H9 (cell line): ENCODE measurements around the gene CACNA2D4. TPM values are rescaled to one million over a fixed set of nuclear protein-coding genes. Genes with fewer than 3 reads are reported as not detected.

ENCODE experiments used
- DNase-seq: peaks from one replicate; pipeline ENCODE4 v3.0.0-alpha.2; 2017
- H2AFZ ChIP-seq: one replicate; pipeline ENCODE4 v1.6.1; 2013; ENCODE audit warnings: mild to moderate bottlenecking, low read length, control low read depth, moderate library complexity
- H2AK5ac ChIP-seq: 2 replicates; pipeline ENCODE4 v1.6.1; 2013; ENCODE audit warnings: low read length, control low read depth, mixed read lengths; ENCODE audit not compliant: insufficient read length
- H2BK120ac ChIP-seq: one replicate; pipeline ENCODE4 v1.6.1; 2013; ENCODE audit warnings: low read depth, mild to moderate bottlenecking, low read length, control low read depth, inconsistent platforms; ENCODE audit not compliant: poor library complexity, severe bottlenecking
- H2BK12ac ChIP-seq: 2 replicates; pipeline ENCODE4 v1.6.1; 2013; ENCODE audit warnings: low read length, control low read depth, mixed read lengths, low read depth; ENCODE audit not compliant: insufficient read length
- H2BK15ac ChIP-seq: 2 replicates; pipeline ENCODE4 v1.6.1; 2013; ENCODE audit warnings: low read depth, low read length, control low read depth
- H2BK20ac ChIP-seq: one replicate; pipeline ENCODE4 v1.6.1; 2013; ENCODE audit warnings: low read depth, mild to moderate bottlenecking, low read length, control low read depth, inconsistent platforms; ENCODE audit not compliant: poor library complexity, severe bottlenecking
- H2BK5ac ChIP-seq: 2 replicates; pipeline ENCODE4 v1.6.1; 2013; ENCODE audit warnings: low read length, control low read depth, mixed read lengths; ENCODE audit not compliant: insufficient read length
- H3K14ac ChIP-seq: 2 replicates; pipeline ENCODE4 v1.6.1; 2013; ENCODE audit warnings: low read length, control low read depth; ENCODE audit not compliant: insufficient read depth
- H3K18ac ChIP-seq: 2 replicates; pipeline ENCODE4 v1.6.1; 2013; ENCODE audit warnings: low read depth, mild to moderate bottlenecking, mixed read lengths, low read length, control low read depth; ENCODE audit not compliant: insufficient read length
- H3K23ac ChIP-seq: 2 replicates; pipeline ENCODE4 v1.6.1; 2013; ENCODE audit warnings: low read length, control low read depth, mixed read lengths, low read depth; ENCODE audit not compliant: insufficient read length
- H3K23me2 ChIP-seq: 2 replicates; pipeline ENCODE4 v1.6.1; 2013; ENCODE audit warnings: low read depth, mild to moderate bottlenecking, mixed read lengths, low read length, control low read depth; ENCODE audit not compliant: insufficient read length, poor library complexity, severe bottlenecking
- H3K27ac ChIP-seq: 2 replicates; pipeline ENCODE4 v1.5.1; 2013; ENCODE audit warnings: low read length, control low read depth, mixed read lengths, low read depth; ENCODE audit not compliant: insufficient read length
- H3K27me3 ChIP-seq: 2 replicates; pipeline ENCODE4 v1.6.1; 2013; ENCODE audit warnings: low read length, control low read depth, inconsistent platforms; ENCODE audit not compliant: insufficient read depth
- H3K4ac ChIP-seq: 2 replicates; pipeline ENCODE4 v1.6.1; 2013; ENCODE audit warnings: low read depth, mild to moderate bottlenecking, control low read depth, inconsistent platforms, low read length, moderate library complexity
- H3K4me1 ChIP-seq: 2 replicates; pipeline ENCODE4 v1.6.1; 2013; ENCODE audit warnings: low read length, control low read depth, inconsistent platforms; ENCODE audit not compliant: insufficient read depth
- H3K4me2 ChIP-seq: 2 replicates; pipeline ENCODE4 v1.6.1; 2013; ENCODE audit warnings: low read length, control low read depth, mixed read lengths; ENCODE audit not compliant: insufficient read length, insufficient read depth
- H3K56ac ChIP-seq: 2 replicates; pipeline ENCODE4 v1.6.1; 2013; ENCODE audit warnings: low read depth, mild to moderate bottlenecking, mixed read lengths, low read length, control low read depth; ENCODE audit not compliant: insufficient read length
- H3K79me1 ChIP-seq: 2 replicates; pipeline ENCODE4 v1.6.1; 2013; ENCODE audit warnings: low read depth, mild to moderate bottlenecking, moderate library complexity, low read length, control low read depth, inconsistent platforms; ENCODE audit not compliant: insufficient read depth, poor library complexity, severe bottlenecking
- H3K79me2 ChIP-seq: 2 replicates; pipeline ENCODE4 v1.6.1; 2013; ENCODE audit warnings: low read length, control low read depth, inconsistent platforms; ENCODE audit not compliant: insufficient read depth
- H3K9ac ChIP-seq: 2 replicates; pipeline ENCODE4 v1.6.1; 2013; ENCODE audit warnings: low read length, control low read depth, mixed read lengths; ENCODE audit not compliant: insufficient read length; ENCODE audit errors: extremely low read depth
- H3K9me3 ChIP-seq: one replicate; pipeline ENCODE4 v1.6.1; 2013; ENCODE audit warnings: low read depth, low read length, inconsistent platforms; ENCODE audit not compliant: control insufficient read depth
- H3T11ph ChIP-seq: one replicate; pipeline ENCODE4 v1.6.1; 2013; ENCODE audit warnings: mild to moderate bottlenecking, low read length, control low read depth, inconsistent platforms
- H4K20me1 ChIP-seq: one replicate; pipeline ENCODE4 v1.6.1; 2013; ENCODE audit not compliant: control insufficient read depth, insufficient read length, insufficient read depth
- H4K5ac ChIP-seq: 2 replicates; pipeline ENCODE4 v1.6.1; 2013; ENCODE audit warnings: low read depth, mild to moderate bottlenecking, mixed read lengths, low read length, control low read depth; ENCODE audit not compliant: insufficient read length
- H4K8ac ChIP-seq: replicated peaks from 2 replicates; pipeline ENCODE4 v1.6.1; 2013; ENCODE audit warnings: low read length, control low read depth, mixed read lengths, low read depth; ENCODE audit not compliant: insufficient read length
- H4K91ac ChIP-seq: 2 replicates; pipeline ENCODE4 v1.6.1; 2013; ENCODE audit warnings: low read depth, mild to moderate bottlenecking, moderate library complexity, mixed read lengths, low read length, control low read depth; ENCODE audit not compliant: insufficient read length
- H3K27ac Mint-ChIP-seq, 3 experiments: 2 replicates in 2 of 3; 3 replicates in 1 of 3; pipeline ENCODE4 v1.8.0; 2020 to 2021; ENCODE audit warnings: mixed read lengths in 3 of 3, mild to moderate bottlenecking in 1 of 3, moderate library complexity in 1 of 3
- H3K27me3 Mint-ChIP-seq: 2 replicates; pipeline ENCODE4 v1.8.0; 2021; ENCODE audit warnings: low read depth, mild to moderate bottlenecking, moderate library complexity, mixed read lengths
- H3K36me3 Mint-ChIP-seq, 3 experiments: 2 replicates in 2 of 3; 3 replicates in 1 of 3; pipeline ENCODE4 v1.8.0; 2020 to 2021; ENCODE audit warnings: low read depth in 3 of 3, mixed read lengths in 3 of 3; ENCODE audit not compliant: insufficient read depth in 1 of 3
- H3K4me1 Mint-ChIP-seq, 2 experiments: 2 replicates each; pipeline ENCODE4 v1.8.0; 2020; ENCODE audit warnings: mixed read lengths in 2 of 2
- H3K4me3 Mint-ChIP-seq, 2 experiments: 2 replicates in 1 of 2; 3 replicates in 1 of 2; pipeline ENCODE4 v1.8.0; 2020 to 2021; ENCODE audit warnings: mild to moderate bottlenecking in 2 of 2, mixed read lengths in 2 of 2, moderate library complexity in 1 of 2
- H3K9me3 Mint-ChIP-seq, 2 experiments: 2 replicates in 1 of 2; 3 replicates in 1 of 2; pipeline ENCODE4 v1.8.0; 2020; ENCODE audit warnings: mild to moderate bottlenecking in 2 of 2, mixed read lengths in 2 of 2, moderate library complexity in 1 of 2
- CTCF ChIP-seq: fragments of 200-600 bp; sonication (generic); conservative IDR thresholded peaks from 3 replicates; pipeline ENCODE4 v1.8.0; 2021; ENCODE audit warnings: antibody characterized with exemption, mild to moderate bottlenecking
- total RNA-seq: library from RNA; stranded (reverse); gene quantifications from 2 replicates; pipeline ENCODE4 v1.2.1, GENCODE V29; 2021

Gene CACNA2D4
- total RNA-seq, 1 experiment from 2014 or later: 0.79 TPM

DNA sequence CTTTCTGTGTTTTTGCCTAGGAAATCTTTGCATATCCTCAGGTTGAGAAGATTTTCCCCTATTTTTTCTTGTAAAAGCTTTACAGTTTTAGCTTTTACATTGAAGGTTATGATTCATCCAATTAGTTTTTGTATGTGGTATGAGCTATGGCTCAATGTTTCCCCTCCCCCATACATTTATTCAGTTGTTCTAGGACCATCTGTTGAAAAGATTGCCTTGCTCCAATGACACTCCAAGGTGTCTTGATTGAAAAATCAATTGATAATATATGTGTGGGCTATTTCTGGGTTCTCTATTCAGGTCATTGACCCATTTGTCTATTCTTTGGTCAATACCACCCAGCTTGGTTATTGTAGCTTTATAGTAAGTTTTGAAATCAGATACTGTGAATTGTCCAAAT lies 55.5 kb downstream of the CACNA2D4 start:
- Histone ChIP-seq H3K56ac (no peak overlapping the region), H3K4me2 (no peak overlapping the region), H3K27ac (no peak overlapping the region), H4K8ac (no peak overlapping the region), H2BK20ac (no peak overlapping the region), H3K18ac (no peak overlapping the region), H2BK5ac (no peak overlapping the region), H3K9me3 (no peaks in the 10 kb centered on the region), H3K23ac (no peak overlapping the region), H2AFZ (no peak overlapping the region), H3K9ac (no peak overlapping the region), H3K14ac (no peak overlapping the region), H4K91ac (no peak overlapping the region), H2BK12ac (no peak overlapping the region), H3K4me1 (no peaks in the 10 kb centered on the region), H3T11ph (no peak overlapping the region), H3K79me1 (no peaks in the 10 kb centered on the region), H2AK5ac (no peak overlapping the region), H2BK15ac (no peak overlapping the region), H4K20me1 (no peaks in the 10 kb centered on the region), H3K79me2 (no peaks in the 10 kb centered on the region), H4K5ac (no peak overlapping the region), H2BK120ac (no peak overlapping the region), H3K27me3 (no peaks in the 10 kb centered on the region), H3K23me2 (no peaks in the 10 kb centered on the region), H3K4ac (no peak overlapping the region)
- Mint-ChIP-seq H3K27me3 (peaks cover 2% of the 10 kb centered on the region; the same call in 1 of the 2 replicates), H3K9me3 (peaks cover 0 to 3% of the 10 kb centered on the region in 2 experiments; a peak in 2 of 5 replicates), H3K27ac (no peak overlapping the region), H3K4me3 (no peak overlapping the region), H3K36me3 (0 out of 7 replicates have a peak, but pooled peaks cover 0 to 4% (median 0%) of the 10 kb centered on the region in 3 experiments), H3K4me1 (no peaks in the 10 kb centered on the region)
- no peak for TF ChIP-seq CTCF
- DNase-seq: no peak
